Measurements from ENCODE around the gene KRTAP20-4.

DNA sequence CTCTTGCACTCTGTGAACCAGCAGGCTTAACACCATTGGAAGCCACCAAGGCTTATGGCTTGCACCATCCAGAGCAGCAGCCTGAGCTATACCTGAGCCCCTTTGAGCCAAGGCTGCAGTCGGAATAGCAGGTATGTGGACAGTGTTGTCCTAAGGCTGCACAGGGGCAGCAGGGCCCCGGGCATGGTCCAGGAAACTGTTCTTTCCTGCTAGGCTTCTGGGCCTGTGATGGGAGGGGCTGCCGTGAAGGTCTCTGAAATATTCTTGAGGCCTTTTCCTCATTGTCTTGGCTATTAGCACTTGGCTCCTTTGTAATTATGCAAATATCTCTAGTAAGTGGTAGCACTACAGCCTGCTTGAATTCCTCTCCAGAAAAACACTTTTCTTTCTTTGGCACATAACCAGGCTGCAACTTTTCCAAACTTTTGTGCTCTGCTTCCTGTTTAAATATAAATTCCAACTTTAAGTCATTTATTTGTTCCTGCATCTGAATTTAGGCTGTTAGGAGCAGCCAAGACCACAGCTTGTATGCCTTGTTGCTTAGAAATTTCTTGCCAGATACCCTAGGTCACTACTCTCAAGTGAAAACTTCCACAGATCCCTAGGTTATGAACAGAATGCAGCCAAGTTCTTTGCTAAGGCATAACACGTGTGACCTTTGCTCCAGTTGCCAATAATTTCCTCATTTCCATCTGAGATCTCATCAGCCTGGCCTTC is 5.2 kb downstream of the KRTAP20-4 start:
- no peak for TF ChIP-seq CTCF (IDR thresholded peaks at IDR 0.05; ENCODE audit: low read depth, low read length, missing input control)
- TF ChIP-seq TAF1 (conservative IDR thresholded peaks at IDR 0.05) = no peak
- no peak for TF ChIP-seq GABPA (IDR thresholded peaks at IDR 0.05 in 1 of 2, conservative IDR thresholded peaks at IDR 0.05 in 1 of 2)
- no peak for TF ChIP-seq HNF4A (conservative IDR thresholded peaks at IDR 0.05)
- TF ChIP-seq EGR1 (IDR thresholded peaks at IDR 0.05; ENCODE audit: low read depth in 2 of 2) = no peak
